ENCODE measurements around the gene NKX1-2. TPM values are rescaled to one million over a fixed set of nuclear protein-coding genes. Genes with fewer than 3 reads are reported as not detected.

NKX1-2 gene
- total and polyA plus RNA-seq, 2 of the 8 experiments (the other 6 are each of a cell fraction or from before 2014, with no cell fraction given), result 12.7 to 34.9 TPM

DNA sequence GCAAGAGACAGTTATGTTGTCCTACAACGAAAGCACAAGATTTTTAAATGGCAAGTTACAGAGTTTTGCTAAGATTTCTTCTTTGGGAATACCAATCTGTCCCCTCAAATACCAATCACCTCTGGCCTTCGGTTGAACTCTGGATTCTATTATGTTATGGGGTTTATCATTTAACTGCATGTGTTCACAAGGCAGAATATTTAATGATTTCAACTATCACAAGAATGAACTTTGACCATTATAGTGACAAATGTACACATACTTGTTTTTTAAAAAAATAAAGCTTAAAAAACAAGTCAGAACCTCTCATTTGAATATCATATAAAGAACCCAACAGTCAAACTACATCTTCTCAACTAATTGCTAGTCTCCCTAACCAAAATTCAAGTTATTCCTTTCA is 42.4 kb downstream of the NKX1-2 start:
- H3K4me1 ChIP-seq (replicated peaks in 1 of 4; ENCODE audit: control insufficient read depth in 3 of 4, insufficient read depth in 4 of 4, low read length in 3 of 4), result no peaks in the 10 kb centered on the region
- WGBS, 2 experiments (ENCODE audit: extremely low coverage in 1 of 2, insufficient coverage in 1 of 2, insufficient read length in 1 of 2, insufficient replicate concordance in 2 of 2, low coverage in 1 of 2, low lambda C conversion rate in 2 of 2, missing lambda C conversion rate in 1 of 2), result 94% methylated on average over 2 of the region's 2 CpGs; no CpG with 5 or more reads in 1 of the 2 experiments
- DNase-seq (ENCODE audit: low read depth in 1 of 2, low spot score in 2 of 2) (no peak), FAIRE-seq (no peak)
- H3K79me2 ChIP-seq (ENCODE audit: control insufficient read depth in 1 of 2, insufficient read depth in 2 of 2, low read length in 2 of 2), result peaks cover 0 to 7% of the 10 kb centered on the region in 2 experiments; a peak in 1 of 4 replicates
- H3K23me2 ChIP-seq (ENCODE audit: low read depth, low read length), result no peaks in the 10 kb centered on the region
- H3K4me2 ChIP-seq (ENCODE audit: insufficient read depth in 1 of 2, low read depth in 2 of 2, low read length in 2 of 2), result no peak overlapping the region
- no peak overlapping the region for H2AK5ac ChIP-seq (ENCODE audit: low read depth, low read length)
- no peak overlapping the region for H2BK12ac ChIP-seq (ENCODE audit: low read depth, low read length)
- no peak overlapping the region for H3K23ac ChIP-seq (ENCODE audit: insufficient read length)
- no peak overlapping the region for H2BK120ac ChIP-seq (replicated peaks; ENCODE audit: low read depth, low read length)
- no peak overlapping the region for H3K9ac ChIP-seq (replicated peaks in 1 of 4; ENCODE audit: extremely low read depth in 1 of 4, low read depth in 3 of 4, low read length in 3 of 4)
- no peaks in the 10 kb centered on the region for H3K9me3 ChIP-seq (ENCODE audit: insufficient read depth in 2 of 2, low read depth in 1 of 2, low read length in 1 of 2)
- H3K36me3 ChIP-seq (ENCODE audit: control insufficient read depth in 2 of 4, insufficient read depth in 4 of 4, low read length in 3 of 4), result peaks cover 2 to 42% (median 15%) of the 10 kb centered on the region in 4 experiments
- no peak overlapping the region for H3K4me3 ChIP-seq (ENCODE audit: extremely low read depth in 1 of 4, insufficient read depth in 2 of 4, low read depth in 3 of 4, low read length in 4 of 4)
- no peak overlapping the region for H3K14ac ChIP-seq (ENCODE audit: insufficient read length)
- no peak overlapping the region for H2BK5ac ChIP-seq (ENCODE audit: low read depth, low read length)
- no peak overlapping the region for H4K5ac ChIP-seq (ENCODE audit: insufficient read length, low read depth, low read length)
- no peak overlapping the region for H3K4ac ChIP-seq (replicated peaks; ENCODE audit: insufficient read length, low read depth, low read length)
- H3K56ac ChIP-seq (replicated peaks; ENCODE audit: insufficient read length, low read depth, low read length), result no peak overlapping the region
- no peak overlapping the region for H2AFZ ChIP-seq (ENCODE audit: low read length)
- POLR2A ChIA-PET (ENCODE audit: partially characterized antibody), result interaction anchor here (4.8 kb wide), 1 partner anchor 11 kb away, joined by 22 read pairs; the partner anchor contains the start of gene OAT
- no peak overlapping the region for H4K91ac ChIP-seq (replicated peaks; ENCODE audit: insufficient read length, low read length)
- no peaks in the 10 kb centered on the region for H3K27me3 ChIP-seq (replicated peaks in 1 of 4; ENCODE audit: control insufficient read depth in 3 of 4, extremely low read depth in 1 of 4, insufficient read depth in 3 of 4, low read length in 3 of 4)
- no peaks in the 10 kb centered on the region for H3K79me1 ChIP-seq (ENCODE audit: low read depth, low read length)
- no peak overlapping the region for H2BK20ac ChIP-seq (ENCODE audit: low read length)
- CTCF ChIA-PET (ENCODE audit: partially characterized antibody), result no interaction called here
- H4K20me1 ChIP-seq (replicated peaks in 1 of 2; ENCODE audit: control insufficient read depth in 1 of 2, insufficient read depth in 2 of 2, low read length in 2 of 2), result peaks cover 0 to 2% of the 10 kb centered on the region in 2 experiments
- no peak overlapping the region for H3K27ac ChIP-seq (ENCODE audit: low read depth, low read length)
- no peak overlapping the region for H2BK15ac ChIP-seq (ENCODE audit: low read length)
- no peak overlapping the region for H3K18ac ChIP-seq (ENCODE audit: extremely low read depth, low read length)
- no peak overlapping the region for H4K8ac ChIP-seq (ENCODE audit: extremely low read depth, insufficient read depth, low read length)
- TF ChIP-seq TAF1 (IDR thresholded peaks at IDR 0.05; ENCODE audit: low read depth, low read length) (no peak), EGR1 (IDR thresholded peaks at IDR 0.05; ENCODE audit: borderline replicate concordance, low read depth, low read length) (no peak)

Measured in H1 (cell line).